Keratinocyte (primary cell): Measurements from ENCODE around the gene APOC1. TPM values are rescaled to one million over a fixed set of nuclear protein-coding genes. Genes with fewer than 3 reads are reported as not detected.

Source experiments
- DNase-seq: peaks from one replicate; pipeline ENCODE4 v3.0.0-alpha.2; 2011; ENCODE audit warnings: low read depth, missing footprints, low spot score
- FAIRE-seq: peaks from 2 replicates; lab custom pipeline; 2011; peaks lifted over from hg19 to GRCh38; lab: Jason Lieb, UNC
- H2AFZ ChIP-seq: 2 replicates; pipeline ENCODE4 v1.6.0; 2012; ENCODE audit warnings: low read length, control low read depth, inconsistent platforms; ENCODE audit not compliant: control insufficient read depth
- H3K27ac ChIP-seq: 2 replicates; pipeline ENCODE4 v1.5.1; 2011; ENCODE audit warnings: low read length; ENCODE audit not compliant: control insufficient read depth, insufficient read depth
- H3K27me3 ChIP-seq: 3 replicates; pipeline ENCODE4 v1.6.0; 2011; ENCODE audit warnings: low read length; ENCODE audit not compliant: control insufficient read depth, insufficient read depth; ENCODE audit errors: extremely low read depth
- H3K36me3 ChIP-seq, 2 experiments: 2 replicates in 1 of 2; 3 replicates in 1 of 2; pipeline ENCODE4 v1.5.1; 2011; ENCODE audit warnings: low read length in 2 of 2, mild to moderate bottlenecking in 1 of 2; ENCODE audit not compliant: control insufficient read depth in 2 of 2, insufficient read depth in 2 of 2; ENCODE audit errors: extremely low read depth in 1 of 2
- H3K4me1 ChIP-seq: 3 replicates; pipeline ENCODE4 v1.5.1; 2011; ENCODE audit warnings: low read length; ENCODE audit not compliant: control insufficient read depth, insufficient read depth; ENCODE audit errors: extremely low read depth
- H3K4me2 ChIP-seq: 3 replicates; pipeline ENCODE4 v1.6.0; 2011; ENCODE audit warnings: low read depth, low read length; ENCODE audit not compliant: control insufficient read depth, insufficient read depth; ENCODE audit errors: extremely low read depth
- H3K4me3 ChIP-seq, 3 experiments: fragments of 200-600 bp in 1 of 3; sonication (generic) in 1 of 3; 2 replicates in 2 of 3; 3 replicates in 1 of 3; pipeline ENCODE4 v1.5.1; 2011 to 2016; ENCODE audit warnings: low read length in 3 of 3, mild to moderate bottlenecking in 3 of 3, control low read depth in 2 of 3, inconsistent platforms in 1 of 3, low read depth in 1 of 3, mixed read lengths in 1 of 3, mixed run types in 1 of 3, moderate library complexity in 1 of 3; ENCODE audit not compliant: control insufficient read depth in 2 of 3, insufficient read depth in 2 of 3; ENCODE audit errors: extremely low read depth in 1 of 3
- H3K79me2 ChIP-seq: 2 replicates; pipeline ENCODE4 v1.6.0; 2012; ENCODE audit warnings: low read length; ENCODE audit not compliant: control insufficient read depth, insufficient read depth
- H3K9ac ChIP-seq: 3 replicates; pipeline ENCODE4 v1.6.0; 2011; ENCODE audit warnings: low read length; ENCODE audit not compliant: control insufficient read depth, insufficient read depth; ENCODE audit errors: extremely low read depth
- H3K9me1 ChIP-seq: 3 replicates; pipeline ENCODE4 v1.6.0; 2011; ENCODE audit warnings: low read length; ENCODE audit not compliant: control insufficient read depth, insufficient read depth; ENCODE audit errors: extremely low read depth
- H3K9me3 ChIP-seq: 2 replicates; pipeline ENCODE4 v1.5.1; 2012; ENCODE audit warnings: low read depth, low read length; ENCODE audit not compliant: control insufficient read depth
- H4K20me1 ChIP-seq: 3 replicates; pipeline ENCODE4 v1.6.0; 2011; ENCODE audit warnings: low read length; ENCODE audit not compliant: control insufficient read depth, insufficient read depth; ENCODE audit errors: extremely low read depth
- EZH2 ChIP-seq: IDR thresholded peaks from one replicate; pipeline ENCODE4 v1.6.1; 2012; ENCODE audit warnings: inconsistent platforms, mild to moderate bottlenecking, low read length, moderate library complexity
- dilution Hi-C: fragments of 300-500 bp; cut with MboI; formaldehyde crosslinking; loops from one replicate; pipeline ENCODE4 v1.7.0; 2020; ENCODE audit warnings: low sequenced_read_pairs; ENCODE audit not compliant: extremely low pct_ligation_motif_present
- polyA plus RNA-seq, 5 experiments: library from polyadenylated mRNA; depleted of rRNA in 3 of 5; stranded (reverse) in 3 of 5; stranded (forward) in 1 of 5; unstranded in 1 of 5; fragments of >200 nt; gene quantifications; 1 replicate in 1 of 5; 2 replicates in 3 of 5; 3 replicates in 1 of 5; pipeline versions ENCODE4 v1.2.1 to v1.2.3, GENCODE V29; 2011 to 2012; ENCODE audit warnings: missing spikeins in 2 of 5, low read depth in 1 of 5, low replicate concordance in 1 of 5
- TF ChIP-seq, protein P1 (sequence below), 3 experiments: IDR thresholded peaks in 1 of 3; conservative IDR thresholded peaks in 1 of 3; optimal IDR thresholded peaks in 1 of 3; 2 replicates in 2 of 3; 3 replicates in 1 of 3; pipeline versions ENCODE3 to v1.5.1; 2011; ENCODE audit warnings: low read length in 3 of 3, mild to moderate bottlenecking in 3 of 3, moderate library complexity in 2 of 3, control low read depth in 1 of 3, inconsistent platforms in 1 of 3; ENCODE audit not compliant: insufficient read depth in 2 of 3; ENCODE audit errors: extremely low read depth in 1 of 3

Gene APOC1
- polyA plus RNA-seq, 1 donor (not counting 4 experiments of a cell fraction or from before 2014, with no cell fraction given), result 0.79 TPM

DNA sequence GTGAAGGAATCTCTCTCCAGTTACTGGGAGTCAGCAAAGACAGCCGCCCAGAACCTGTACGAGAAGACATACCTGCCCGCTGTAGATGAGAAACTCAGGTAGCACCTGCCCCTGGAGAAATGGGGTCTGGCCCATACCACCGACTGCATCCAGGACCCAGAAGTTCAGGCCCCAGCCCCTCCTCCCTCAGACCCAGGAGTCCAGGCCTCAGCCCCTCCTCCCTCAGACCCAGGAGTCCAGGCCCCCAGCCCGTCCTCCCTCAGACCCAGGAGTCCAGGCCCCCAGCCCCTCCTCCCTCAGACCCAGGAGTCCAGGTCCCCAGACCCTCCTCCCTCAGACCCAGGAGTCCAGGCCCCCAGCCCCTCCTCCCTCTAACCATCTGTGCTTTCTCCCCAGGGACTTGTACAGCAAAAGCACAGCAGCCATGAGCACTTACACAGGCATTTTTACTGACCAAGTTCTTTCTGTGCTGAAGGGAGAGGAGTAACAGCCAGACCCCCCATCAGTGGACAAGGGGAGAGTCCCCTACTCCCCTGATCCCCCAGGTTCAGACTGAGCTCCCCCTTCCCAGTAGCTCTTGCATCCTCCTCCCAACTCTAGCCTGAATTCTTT lies 34.5 kb downstream of the APOC1 start:
- Histone ChIP-seq H3K79me2 (peaks cover 2% of the 10 kb centered on the region), H4K20me1 (no peaks in the 10 kb centered on the region), H3K36me3 (peaks cover 0 to 3% of the 10 kb centered on the region in 2 experiments), H3K4me1 (peaks cover 2% of the 10 kb centered on the region), H3K9ac (no peak overlapping the region), H2AFZ (no peak overlapping the region), H3K4me2 (no peak overlapping the region), H3K27me3 (no peaks in the 10 kb centered on the region), H3K4me3 (no peak overlapping the region), H3K27ac (no peak overlapping the region), H3K9me1 (no peaks in the 10 kb centered on the region), H3K9me3 (no peaks in the 10 kb centered on the region)
- dilution Hi-C loops, result no loop called here
- TF ChIP-seq, protein P1, sequence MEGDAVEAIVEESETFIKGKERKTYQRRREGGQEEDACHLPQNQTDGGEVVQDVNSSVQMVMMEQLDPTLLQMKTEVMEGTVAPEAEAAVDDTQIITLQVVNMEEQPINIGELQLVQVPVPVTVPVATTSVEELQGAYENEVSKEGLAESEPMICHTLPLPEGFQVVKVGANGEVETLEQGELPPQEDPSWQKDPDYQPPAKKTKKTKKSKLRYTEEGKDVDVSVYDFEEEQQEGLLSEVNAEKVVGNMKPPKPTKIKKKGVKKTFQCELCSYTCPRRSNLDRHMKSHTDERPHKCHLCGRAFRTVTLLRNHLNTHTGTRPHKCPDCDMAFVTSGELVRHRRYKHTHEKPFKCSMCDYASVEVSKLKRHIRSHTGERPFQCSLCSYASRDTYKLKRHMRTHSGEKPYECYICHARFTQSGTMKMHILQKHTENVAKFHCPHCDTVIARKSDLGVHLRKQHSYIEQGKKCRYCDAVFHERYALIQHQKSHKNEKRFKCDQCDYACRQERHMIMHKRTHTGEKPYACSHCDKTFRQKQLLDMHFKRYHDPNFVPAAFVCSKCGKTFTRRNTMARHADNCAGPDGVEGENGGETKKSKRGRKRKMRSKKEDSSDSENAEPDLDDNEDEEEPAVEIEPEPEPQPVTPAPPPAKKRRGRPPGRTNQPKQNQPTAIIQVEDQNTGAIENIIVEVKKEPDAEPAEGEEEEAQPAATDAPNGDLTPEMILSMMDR (optimal IDR thresholded peaks at IDR 0.05 in 1 of 3, IDR thresholded peaks at IDR 0.05 in 1 of 3, conservative IDR thresholded peaks at IDR 0.05 in 1 of 3; ENCODE audit: extremely low read depth in 1 of 3, insufficient read depth in 2 of 3, low read length in 3 of 3), result no peak
- no peak for TF ChIP-seq EZH2
- FAIRE-seq (no peak), DNase-seq (no peak)

DNA sequence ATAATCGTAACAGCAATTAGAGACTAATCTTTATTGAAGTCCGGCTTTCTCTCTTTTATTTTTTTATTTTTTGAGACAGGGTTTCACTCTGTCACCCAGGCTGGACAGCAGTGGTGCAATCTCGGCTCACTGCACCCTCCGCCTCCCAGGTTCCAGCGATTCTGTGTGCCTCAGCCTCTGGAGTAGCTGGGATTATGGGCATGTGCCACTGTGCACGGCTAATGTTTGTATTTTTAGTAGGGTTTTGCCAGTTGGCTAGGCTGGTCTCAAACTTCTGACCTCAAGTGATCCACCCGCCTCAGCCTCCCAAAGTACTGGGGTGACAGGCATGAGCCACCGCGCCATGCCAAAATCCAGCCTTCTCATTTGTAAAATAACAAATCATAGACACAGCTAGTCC lies 35.1 kb downstream of the APOC1 start:
- FAIRE-seq (no peak), DNase-seq (no peak)
- no peaks in the 10 kb centered on the region for H3K9me3 ChIP-seq
- no peak overlapping the region for H2AFZ ChIP-seq
- peaks cover 3% of the 10 kb centered on the region for H3K79me2 ChIP-seq
- peaks cover 9% of the 10 kb centered on the region for H3K4me1 ChIP-seq
- TF ChIP-seq EZH2, result no peak
- TF ChIP-seq, protein P1 (optimal IDR thresholded peaks at IDR 0.05 in 1 of 3, IDR thresholded peaks at IDR 0.05 in 1 of 3, conservative IDR thresholded peaks at IDR 0.05 in 1 of 3; ENCODE audit: extremely low read depth in 1 of 3, insufficient read depth in 2 of 3, low read length in 3 of 3), result no peak
- peaks cover 0 to 3% of the 10 kb centered on the region in 2 experiments for H3K36me3 ChIP-seq
- no peaks in the 10 kb centered on the region for H4K20me1 ChIP-seq
- no peaks in the 10 kb centered on the region for H3K27me3 ChIP-seq
- no peak overlapping the region for H3K9ac ChIP-seq
- no peak overlapping the region for H3K4me3 ChIP-seq
- no peak overlapping the region for H3K4me2 ChIP-seq
- no peaks in the 10 kb centered on the region for H3K9me1 ChIP-seq
- no peak overlapping the region for H3K27ac ChIP-seq
- dilution Hi-C loops, result no loop called here
